Measurements from ENCODE around the gene MSANTD7. TPM values are rescaled to one million over a fixed set of nuclear protein-coding genes. Genes with fewer than 3 reads are reported as not detected.

Gene MSANTD7
- total RNA-seq, 1 experiment from 2014 or later, result 14.3 TPM

GRCh38 chr10:14826076-14826829, 11.9 kb upstream of the MSANTD7 start (continued):
- no peak for TF ChIP-seq ZNF532 (CRISPR knock-in tag; IDR thresholded peaks at IDR 0.05; ENCODE audit: borderline replicate concordance)
- no peak for TF ChIP-seq CDX4 (CRISPR knock-in tag; IDR thresholded peaks at IDR 0.05; ENCODE audit: borderline replicate concordance)
- TF ChIP-seq E2F1 (CRISPR knock-in tag; IDR thresholded peaks at IDR 0.05), result no peak
- no peak for TF ChIP-seq PREB (CRISPR knock-in tag; IDR thresholded peaks at IDR 0.05; ENCODE audit: borderline replicate concordance)
- TF ChIP-seq FOXJ3 (CRISPR knock-in tag; IDR thresholded peaks at IDR 0.05; ENCODE audit: borderline replicate concordance), result no peak

- no peak overlapping the region for H3K4me3 Mint-ChIP-seq
- peaks cover 18% of the 10 kb centered on the region for H3K4me1 Mint-ChIP-seq
- H3K36me3 Mint-ChIP-seq, result no peaks in the 10 kb centered on the region
- no peaks in the 10 kb centered on the region for H3K27me3 Mint-ChIP-seq (ENCODE audit: low read depth)
- ATAC-seq (no peak), DNase-seq (ENCODE audit: low spot score) (no peak)
- ChIA-PET CTCF (no interaction called here), POLR2A (no interaction called here)
- H3K27ac Mint-ChIP-seq, result no peak overlapping the region
- no peaks in the 10 kb centered on the region for H3K9me3 Mint-ChIP-seq
- TF ChIP-seq FOXJ3 (CRISPR knock-in tag; IDR thresholded peaks at IDR 0.05; ENCODE audit: borderline replicate concordance) (no peak), EMX1 (CRISPR knock-in tag; IDR thresholded peaks at IDR 0.05) (no peak), CREB1 (CRISPR knock-in tag; IDR thresholded peaks at IDR 0.05) (no peak), CDX4 (CRISPR knock-in tag; IDR thresholded peaks at IDR 0.05; ENCODE audit: borderline replicate concordance) (no peak), FOXP1 (CRISPR knock-in tag; IDR thresholded peaks at IDR 0.05; ENCODE audit: borderline replicate concordance) (no peak), STAT6 (CRISPR knock-in tag; conservative IDR thresholded peaks at IDR 0.05; ENCODE audit: low read depth) (no peak), ATF2 (CRISPR knock-in tag; IDR thresholded peaks at IDR 0.05; ENCODE audit: borderline replicate concordance, low read depth) (no peak), MLX (CRISPR knock-in tag; IDR thresholded peaks at IDR 0.05) (no peak), PRDM15 (CRISPR knock-in tag; IDR thresholded peaks at IDR 0.05) (no peak), NFE2L1 (CRISPR knock-in tag; IDR thresholded peaks at IDR 0.05) (no peak)
Measured at GRCh38 chr10:14833106-14833505, 5.0 kb upstream of the MSANTD7 start.
